GM21526 (cell line): ENCODE data around the gene PHACTR3.

Experiments
- ATAC-seq: cut with Tn5 transposase; IDR thresholded peaks from one replicate; pipeline ENCODE4 v1.9.1; 2021; ENCODE audit warnings: moderate library complexity; ENCODE audit not compliant: unreplicated experiment, low FRiP score

Gene PHACTR3

GRCh38 chr20:59770851-59771250 lies 166.5 kb downstream of the PHACTR3 start:
- no peak for ATAC-seq

GRCh38 chr20:59771506-59772372 lies 167.4 kb downstream of the PHACTR3 start:
- no peak for ATAC-seq

GRCh38 chr20:59772373-59772705 lies 168.0 kb downstream of the PHACTR3 start:
- ATAC-seq = no peak

GRCh38 chr20:59772931-59773913 lies 168.9 kb downstream of the PHACTR3 start:
- ATAC-seq = no peak

- ATAC-seq = no peak
These were observed 169.9 kb downstream of the PHACTR3 start for GRCh38 chr20:59774204-59774641.

- no peak for ATAC-seq
These were observed 170.8 kb downstream of the PHACTR3 start for GRCh38 chr20:59774921-59775686.

GRCh38 chr20:59775687-59776055 lies 171.3 kb downstream of the PHACTR3 start:
- no peak for ATAC-seq

- ATAC-seq = no peak
These were observed 171.8 kb downstream of the PHACTR3 start for GRCh38 chr20:59776059-59776603.

GRCh38 chr20:59776626-59777330 lies 172.4 kb downstream of the PHACTR3 start:
- ATAC-seq = no peak

GRCh38 chr20:59777331-59777725 lies 173.0 kb downstream of the PHACTR3 start:
- ATAC-seq = no peak

GRCh38 chr20:59777814-59778575 lies 173.7 kb downstream of the PHACTR3 start:
- no peak for ATAC-seq

GRCh38 chr20:59778615-59779200 lies 174.4 kb downstream of the PHACTR3 start:
- ATAC-seq = no peak

- no peak for ATAC-seq
These were observed 175.5 kb downstream of the PHACTR3 start for GRCh38 chr20:59779656-59780380.

GRCh38 chr20:59780494-59781185 lies 176.3 kb downstream of the PHACTR3 start:
- ATAC-seq = no peak

GRCh38 chr20:59781226-59781625 lies 176.9 kb downstream of the PHACTR3 start:
- ATAC-seq = no peak

- ATAC-seq = no peak
These were observed 178.8 kb downstream of the PHACTR3 start for GRCh38 chr20:59782986-59783640.

- ATAC-seq = no peak
These were observed 179.3 kb downstream of the PHACTR3 start for GRCh38 chr20:59783641-59784010.
